ENCODE data around the gene ZNF219. TPM values are rescaled to one million over a fixed set of nuclear protein-coding genes. Genes with fewer than 3 reads are reported as not detected.

ZNF219 gene
- total RNA-seq, 3 donors from 2014 or later = 32.4 to 62.2 (median 32.8) TPM

DNA sequence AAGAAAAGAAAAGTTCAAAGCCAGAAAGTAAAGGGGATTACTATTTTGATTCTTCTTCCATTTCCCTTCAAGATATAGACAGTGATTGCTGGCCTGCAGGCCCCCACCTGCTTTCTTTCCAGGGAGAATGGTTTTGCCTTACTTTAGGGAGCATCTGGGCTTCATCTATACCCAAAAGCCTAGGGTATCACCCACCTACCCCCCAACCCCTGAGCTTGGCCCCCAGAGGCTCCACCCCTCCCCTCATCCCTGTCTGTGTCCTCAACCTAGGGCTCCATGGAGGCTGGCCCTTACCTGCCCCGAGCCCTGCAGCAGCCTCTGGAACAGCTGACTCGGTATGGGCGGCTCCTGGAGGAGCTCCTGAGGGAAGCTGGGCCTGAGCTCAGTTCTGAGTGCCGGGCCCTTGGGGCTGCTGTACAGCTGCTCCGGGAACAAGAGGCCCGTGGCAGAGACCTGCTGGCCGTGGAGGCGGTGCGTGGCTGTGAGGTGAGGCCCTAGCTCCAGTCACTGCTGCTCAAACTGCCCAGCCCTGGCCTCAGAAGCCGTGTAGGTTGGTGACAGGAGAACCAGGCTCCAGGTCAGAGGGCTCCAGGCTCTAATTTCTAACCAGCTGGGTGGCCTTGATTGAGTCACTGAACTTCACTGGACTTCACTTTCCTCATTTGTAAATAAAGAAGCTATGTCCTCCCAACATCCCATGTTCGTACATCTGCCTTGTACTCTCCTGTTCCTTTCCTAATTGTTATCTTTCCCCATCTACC lies 14.7 kb downstream of the ZNF219 start:
- Histone ChIP-seq H3K27ac (no peak overlapping the region), H3K9me3 (no peaks in the 10 kb centered on the region), H3K36me3 (peaks cover 7% of the 10 kb centered on the region), H3K27me3 (no peaks in the 10 kb centered on the region), H3K4me3 (no peak overlapping the region), H3K4me1 (no peaks in the 10 kb centered on the region)
- no peak for DNase-seq (ENCODE audit: low spot score in 2 of 2)
- intact Hi-C loops (cut with DNase I; ENCODE audit: low total_unique reads) = no loop called here
- TF ChIP-seq POLR2AphosphoS5 (IDR thresholded peaks at IDR 0.05) = no peak
- no peak for TF ChIP-seq CTCF (IDR thresholded peaks at IDR 0.05)

- no peak for TF ChIP-seq CTCF (IDR thresholded peaks at IDR 0.05)
- no peak for TF ChIP-seq POLR2AphosphoS5 (IDR thresholded peaks at IDR 0.05)
- TF ChIP-seq POLR2A (IDR thresholded peaks at IDR 0.05) = no peak
- H3K4me3 ChIP-seq = no peak overlapping the region
- H3K4me1 ChIP-seq = no peaks in the 10 kb centered on the region
- DNase-seq (ENCODE audit: low spot score in 2 of 2) = no peak
- intact Hi-C loops (cut with DNase I; ENCODE audit: low total_unique reads) = no loop called here
- H3K27me3 ChIP-seq = no peaks in the 10 kb centered on the region
- H3K9me3 ChIP-seq = no peaks in the 10 kb centered on the region
- no peak overlapping the region for H3K27ac ChIP-seq
- peaks cover 7% of the 10 kb centered on the region for H3K36me3 ChIP-seq
These were observed 16.8 kb downstream of the ZNF219 start for GRCh38 chr14:21081521-21082142.

GRCh38 chr14:21078726-21079125 lies 19.7 kb downstream of the ZNF219 start:
- Histone ChIP-seq H3K36me3 (peaks cover 7% of the 10 kb centered on the region), H3K4me1 (no peaks in the 10 kb centered on the region), H3K27me3 (no peaks in the 10 kb centered on the region), H3K9me3 (no peaks in the 10 kb centered on the region), H3K4me3 (no peak overlapping the region), H3K27ac (no peak overlapping the region)
- TF ChIP-seq POLR2A (IDR thresholded peaks at IDR 0.05) = no peak
- no peak for TF ChIP-seq CTCF (IDR thresholded peaks at IDR 0.05)
- TF ChIP-seq POLR2AphosphoS5 (IDR thresholded peaks at IDR 0.05) = no peak
- intact Hi-C loops (cut with DNase I; ENCODE audit: low total_unique reads) = no loop called here
- DNase-seq (ENCODE audit: low spot score in 2 of 2) = no peak

DNA sequence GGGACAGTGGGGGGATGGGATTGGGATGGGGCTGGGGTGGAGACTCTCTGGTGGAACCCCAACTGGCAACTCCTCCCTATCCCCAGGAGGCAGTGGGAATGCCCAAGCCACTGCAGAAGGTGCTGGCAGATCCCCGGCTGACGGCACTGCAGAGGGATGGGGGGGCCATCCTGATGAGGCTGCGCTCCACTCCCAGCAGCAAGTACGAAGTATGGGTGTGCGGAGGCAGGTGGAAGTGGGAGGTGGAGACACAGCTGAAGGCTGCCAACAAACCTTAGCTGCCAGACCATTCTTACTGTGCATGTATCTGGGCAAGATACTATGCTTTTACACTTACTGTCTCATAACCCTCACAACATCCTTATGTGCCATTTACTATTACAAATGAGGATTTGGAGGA lies 20.2 kb downstream of the ZNF219 start:
- Histone ChIP-seq H3K36me3 (peaks cover 7% of the 10 kb centered on the region), H3K27me3 (no peaks in the 10 kb centered on the region), H3K4me3 (no peak overlapping the region), H3K9me3 (no peaks in the 10 kb centered on the region), H3K4me1 (no peaks in the 10 kb centered on the region), H3K27ac (no peak overlapping the region)
- no peak for DNase-seq (ENCODE audit: low spot score in 2 of 2)
- TF ChIP-seq POLR2AphosphoS5 (IDR thresholded peaks at IDR 0.05) (no peak), CTCF (IDR thresholded peaks at IDR 0.05) (no peak), POLR2A (IDR thresholded peaks at IDR 0.05) (no peak)
- intact Hi-C loops (cut with DNase I; ENCODE audit: low total_unique reads) = no loop called here

- Histone ChIP-seq H3K4me1 (peaks cover 3 to 4% of the 10 kb centered on the region in 2 donors), H3K27me3 (no peaks in the 10 kb centered on the region), H3K27ac (no peak overlapping the region), H3K4me3 (no peak overlapping the region), H3K36me3 (peaks cover 7% of the 10 kb centered on the region), H3K9me3 (no peaks in the 10 kb centered on the region)
- TF ChIP-seq CTCF (IDR thresholded peaks at IDR 0.05) (no peak), POLR2AphosphoS5 (IDR thresholded peaks at IDR 0.05) (no peak), POLR2A (IDR thresholded peaks at IDR 0.05) (no peak)
- intact Hi-C loops (cut with DNase I; ENCODE audit: low total_unique reads) = no loop called here
- DNase-seq (ENCODE audit: low spot score in 2 of 2) = no peak
These were observed 20.8 kb downstream of the ZNF219 start for GRCh38 chr14:21077672-21078071.

Measured in breast epithelium (tissue), 4 donors.